A375 (cell line): ENCODE data around the gene HECTD1. TPM values are rescaled to one million over a fixed set of nuclear protein-coding genes. Genes with fewer than 3 reads are reported as not detected.

Experiments
- small RNA-seq: library from RNA; depleted of rRNA; stranded (forward); fragments of <200 nt; gene quantifications from one replicate; pipeline ENCODE3, GENCODE V24; 2014
- total RNA-seq: library from RNA; depleted of rRNA; stranded (reverse); fragments of >200 nt; shearing (Covaris generic); gene quantifications from 2 replicates; pipeline ENCODE4 v1.2.3, GENCODE V29; 2014; rRNA removed

The HECTD1 gene
- total RNA-seq: 93.4 and 109 TPM in 2 replicates

DNA sequence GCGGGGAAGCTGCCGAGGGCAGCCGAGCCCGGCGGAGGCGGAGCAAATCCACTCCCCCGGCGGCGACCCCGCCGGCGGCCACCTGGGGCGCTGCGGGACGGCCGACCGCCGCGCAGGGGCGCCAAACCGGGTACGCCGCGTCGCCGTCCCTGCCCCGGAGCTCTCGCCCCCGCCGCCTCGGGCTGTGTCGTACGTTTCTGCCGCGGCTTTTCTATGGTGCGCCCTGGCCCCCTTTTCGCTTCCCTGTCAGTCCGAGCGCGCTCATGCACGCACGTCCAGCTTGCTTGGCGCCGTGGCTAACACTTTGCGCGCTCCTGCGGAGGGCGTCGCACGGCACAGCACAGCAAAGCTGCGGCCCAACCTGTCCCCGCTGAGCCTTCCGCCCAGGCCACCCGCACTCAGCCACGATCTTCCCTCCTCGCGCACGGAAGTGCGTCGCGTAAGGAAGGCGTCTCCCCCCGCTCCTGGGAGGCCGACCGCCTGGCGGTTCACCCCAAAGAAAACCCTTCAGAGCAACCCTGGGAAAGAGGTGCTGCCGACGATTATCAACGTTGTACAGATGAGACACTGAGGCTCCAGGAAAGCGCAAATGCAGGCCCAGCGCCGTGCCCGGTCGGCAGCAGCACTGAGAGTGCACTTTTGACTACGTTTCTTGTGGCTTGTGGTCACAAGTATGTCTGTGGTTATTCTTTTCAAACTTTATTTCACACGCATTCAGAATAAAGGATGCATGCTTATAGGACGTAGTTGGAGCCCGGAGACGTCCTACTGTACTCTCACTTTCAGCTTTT, at the start of gene HECTD1:
HECTD1 (minus strand) TSS at position 39 of the 791 bp plus-strand sequence. CDS start 1,857 bp downstream, outside the sequence.

Small RNA genes within 50 kb of the gene (small RNA-seq; reads per million reads assigned to genes)
- gene RF00019: not detected
- not detected for gene RNU6-541P

Other genes starting within 250 kb of the HECTD1 start
- 2.1 and 3.4 TPM in 2 replicates for gene AP4S1, start 182.1 kb downstream of the HECTD1 start, total RNA-seq
- 24.0 and 30.1 TPM in 2 replicates for gene STRN3, start 181.4 kb downstream of the HECTD1 start, total RNA-seq
- 4.8 and 11.5 TPM in 2 replicates for gene HEATR5A, start 212.8 kb upstream of the HECTD1 start, total RNA-seq
- 15.5 TPM in 2 replicates for gene DTD2, start 249.7 kb upstream of the HECTD1 start, total RNA-seq